WERI-Rb-1 (cell line): ENCODE results near the gene STT3A.

Experiments
- DNase-seq: peaks from one replicate; pipeline ENCODE4 v3.0.0-alpha.2; 2020
- H3K27ac ChIP-seq: fragments of 250-450 bp; sonication (Bioruptor Pico); 2 replicates; pipeline ENCODE4 v1.5.1; 2020; ENCODE audit warnings: mild to moderate bottlenecking, moderate library complexity
- H3K27me3 ChIP-seq: fragments of 250-450 bp; sonication (Bioruptor Pico); 2 replicates; pipeline ENCODE4 v1.5.1; 2021; ENCODE audit warnings: mild to moderate bottlenecking, low read depth, moderate library complexity; ENCODE audit not compliant: insufficient read depth, severe bottlenecking
- H3K36me3 ChIP-seq: fragments of 250-450 bp; sonication (Bioruptor Pico); 2 replicates; pipeline ENCODE4 v1.5.1; 2020; ENCODE audit warnings: mild to moderate bottlenecking, moderate library complexity
- H3K4me3 ChIP-seq: 2 replicates; pipeline ENCODE4 v1.5.1; 2011; ENCODE audit warnings: low read depth, mild to moderate bottlenecking, control low read depth, low read length
- H3K9me3 ChIP-seq: fragments of 250-450 bp; sonication (Bioruptor Pico); 2 replicates; pipeline ENCODE4 v1.5.1; 2021; ENCODE audit warnings: mild to moderate bottlenecking, moderate library complexity; ENCODE audit not compliant: severe bottlenecking
- CTCF ChIP-seq: IDR thresholded peaks from 2 replicates; pipeline ENCODE4 v1.5.1; 2011; ENCODE audit warnings: low read depth, mild to moderate bottlenecking, control low read depth, inconsistent platforms, low read length

Gene STT3A

GRCh38 chr11:125645871-125646270, 53.2 kb downstream of the STT3A start:
- Histone ChIP-seq H3K9me3 (no peaks in the 10 kb centered on the region), H3K27ac (no peak overlapping the region), H3K4me3 (no peak overlapping the region), H3K27me3 (no peaks in the 10 kb centered on the region), H3K36me3 (peaks cover 70% of the 10 kb centered on the region)
- TF ChIP-seq CTCF, result no peak
- no peak for DNase-seq

DNA sequence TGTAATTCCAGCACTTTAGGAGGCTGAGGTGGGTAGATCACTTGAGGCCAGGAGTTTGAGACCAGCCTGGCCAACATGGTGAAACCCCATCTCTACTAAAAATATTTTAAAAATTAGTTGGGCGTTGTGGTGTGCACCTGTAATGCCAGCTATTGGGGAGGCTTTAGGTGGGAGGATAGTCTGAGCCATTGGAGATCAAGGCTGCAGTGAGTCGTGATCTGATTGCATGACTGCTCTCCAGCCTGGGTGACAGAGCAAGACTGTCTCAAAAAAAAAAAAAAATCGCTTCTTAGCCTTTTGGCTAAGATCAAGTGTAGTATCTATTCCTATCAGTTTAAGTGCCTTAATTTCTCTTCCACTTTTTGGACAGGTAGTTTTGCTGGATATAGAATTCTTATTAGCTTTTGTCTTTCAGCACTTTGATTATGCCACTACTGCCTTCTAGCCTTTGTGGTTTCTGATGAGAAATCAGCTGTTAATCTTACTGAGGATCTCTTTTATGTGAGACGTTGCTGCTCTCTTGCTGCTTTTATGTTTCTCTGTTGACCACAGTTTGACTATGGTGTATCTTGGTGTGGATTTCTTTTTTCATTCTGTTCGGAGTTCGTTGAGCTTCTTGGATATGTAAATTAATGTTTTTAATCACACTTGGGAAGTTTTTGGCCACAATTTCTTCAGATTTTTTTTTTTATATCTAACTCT, 57.0 kb downstream of the STT3A start:
- TF ChIP-seq CTCF, result no peak
- H3K27ac ChIP-seq, result no peak overlapping the region
- peaks cover 66% of the 10 kb centered on the region for H3K36me3 ChIP-seq
- no peak overlapping the region for H3K4me3 ChIP-seq
- H3K9me3 ChIP-seq, result no peaks in the 10 kb centered on the region
- no peaks in the 10 kb centered on the region for H3K27me3 ChIP-seq
- no peak for DNase-seq

DNA sequence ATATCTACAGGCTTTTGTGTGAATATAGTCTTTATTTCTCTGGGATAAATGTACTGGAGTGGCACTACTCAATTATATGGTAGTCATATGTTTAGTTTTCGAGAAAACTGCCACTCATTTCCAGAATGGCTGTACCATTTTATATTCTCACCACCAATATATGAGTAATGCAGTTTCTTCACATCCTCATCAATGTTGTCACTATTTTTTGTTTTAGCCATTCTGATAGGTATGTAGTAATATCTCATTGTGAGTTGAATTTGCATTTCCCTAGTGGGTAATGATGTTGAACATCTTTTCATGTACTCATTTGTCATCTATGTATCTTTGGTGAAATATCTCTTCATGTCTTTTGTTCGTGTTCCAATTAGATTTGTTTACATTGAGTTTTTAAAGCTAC, 70.0 kb downstream of the STT3A start:
- Histone ChIP-seq H3K36me3 (peaks cover 33% of the 10 kb centered on the region), H3K9me3 (no peaks in the 10 kb centered on the region), H3K4me3 (no peak overlapping the region), H3K27me3 (no peaks in the 10 kb centered on the region), H3K27ac (no peak overlapping the region)
- no peak for DNase-seq
- TF ChIP-seq CTCF, result no peak

DNA sequence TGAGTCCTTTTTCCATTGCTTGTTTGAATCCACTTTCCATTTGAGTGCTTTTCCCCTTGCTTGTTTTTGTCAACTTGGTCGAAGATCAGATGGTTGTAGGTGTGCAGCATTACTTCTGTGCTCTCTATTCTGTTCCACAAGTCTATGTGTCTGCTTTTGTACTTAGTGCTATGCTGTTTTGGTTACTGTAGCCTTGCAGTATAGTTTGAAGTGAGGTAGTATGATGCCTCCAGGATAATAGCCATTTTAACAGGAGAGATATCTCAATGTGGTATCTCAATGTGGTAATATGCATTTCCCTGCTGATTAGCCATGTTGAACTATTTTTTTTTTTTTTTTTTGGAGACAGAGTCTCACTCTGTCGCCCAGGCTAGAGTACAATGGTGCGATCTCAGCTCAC, 71.3 kb downstream of the STT3A start:
- no peak for TF ChIP-seq CTCF
- Histone ChIP-seq H3K9me3 (no peaks in the 10 kb centered on the region), H3K27ac (no peak overlapping the region), H3K36me3 (peaks cover 26% of the 10 kb centered on the region), H3K27me3 (no peaks in the 10 kb centered on the region), H3K4me3 (no peak overlapping the region)
- DNase-seq, result no peak

DNA sequence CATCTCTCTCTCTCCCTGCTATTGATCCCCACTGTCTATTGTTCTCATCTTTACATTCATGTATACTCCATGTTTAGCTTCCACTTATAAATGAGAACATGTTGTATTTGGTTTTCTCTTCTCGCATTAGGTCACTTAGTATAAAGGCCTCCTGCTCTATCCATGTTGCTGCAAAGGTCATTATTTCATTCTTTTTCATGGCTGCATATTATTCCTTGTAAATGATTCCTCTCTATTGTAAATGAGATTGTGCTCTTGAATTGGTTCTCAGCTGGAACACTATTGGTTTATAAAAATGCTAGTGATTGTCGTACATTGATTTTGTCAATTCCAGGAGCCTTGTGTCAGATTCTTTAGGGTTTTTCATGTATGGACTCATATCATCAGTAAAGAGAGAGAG, 74.5 kb downstream of the STT3A start:
- Histone ChIP-seq H3K9me3 (no peaks in the 10 kb centered on the region), H3K27ac (no peak overlapping the region), H3K4me3 (no peak overlapping the region), H3K36me3 (peaks cover 26% of the 10 kb centered on the region), H3K27me3 (no peaks in the 10 kb centered on the region)
- DNase-seq, result no peak
- no peak for TF ChIP-seq CTCF

GRCh38 chr11:125670172-125670571, 77.5 kb downstream of the STT3A start:
- Histone ChIP-seq H3K36me3 (peaks cover 24% of the 10 kb centered on the region), H3K27ac (no peak overlapping the region), H3K9me3 (no peaks in the 10 kb centered on the region), H3K27me3 (no peaks in the 10 kb centered on the region), H3K4me3 (no peak overlapping the region)
- TF ChIP-seq CTCF, result no peak
- no peak for DNase-seq
